ENCODE measurements around the gene MN1. TPM values are rescaled to one million over a fixed set of nuclear protein-coding genes. Genes with fewer than 3 reads are reported as not detected.

The MN1 gene
- total RNA-seq, 2 donors from 2014 or later = 1.0 to 5.6 TPM

DNA sequence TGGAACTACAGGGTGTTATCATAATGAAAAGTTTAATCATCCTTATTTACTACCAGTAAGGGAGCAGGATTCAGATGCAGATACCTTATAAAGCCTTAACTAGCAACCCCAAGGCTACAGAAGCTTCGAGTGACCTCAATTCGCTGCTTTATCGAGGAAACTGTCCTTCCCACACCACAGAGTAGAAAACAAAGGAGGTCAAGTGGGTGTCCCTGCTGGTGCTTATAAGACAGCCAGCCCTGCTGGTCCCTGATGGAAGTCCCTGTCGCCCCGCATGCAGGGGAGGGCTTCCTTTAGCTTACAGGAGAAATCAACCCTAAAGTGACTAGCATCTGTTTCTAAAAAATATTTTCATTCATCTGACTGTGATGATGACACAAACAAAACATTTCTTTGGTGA lies 7.3 kb downstream of the MN1 start:
- TF ChIP-seq, protein P1, sequence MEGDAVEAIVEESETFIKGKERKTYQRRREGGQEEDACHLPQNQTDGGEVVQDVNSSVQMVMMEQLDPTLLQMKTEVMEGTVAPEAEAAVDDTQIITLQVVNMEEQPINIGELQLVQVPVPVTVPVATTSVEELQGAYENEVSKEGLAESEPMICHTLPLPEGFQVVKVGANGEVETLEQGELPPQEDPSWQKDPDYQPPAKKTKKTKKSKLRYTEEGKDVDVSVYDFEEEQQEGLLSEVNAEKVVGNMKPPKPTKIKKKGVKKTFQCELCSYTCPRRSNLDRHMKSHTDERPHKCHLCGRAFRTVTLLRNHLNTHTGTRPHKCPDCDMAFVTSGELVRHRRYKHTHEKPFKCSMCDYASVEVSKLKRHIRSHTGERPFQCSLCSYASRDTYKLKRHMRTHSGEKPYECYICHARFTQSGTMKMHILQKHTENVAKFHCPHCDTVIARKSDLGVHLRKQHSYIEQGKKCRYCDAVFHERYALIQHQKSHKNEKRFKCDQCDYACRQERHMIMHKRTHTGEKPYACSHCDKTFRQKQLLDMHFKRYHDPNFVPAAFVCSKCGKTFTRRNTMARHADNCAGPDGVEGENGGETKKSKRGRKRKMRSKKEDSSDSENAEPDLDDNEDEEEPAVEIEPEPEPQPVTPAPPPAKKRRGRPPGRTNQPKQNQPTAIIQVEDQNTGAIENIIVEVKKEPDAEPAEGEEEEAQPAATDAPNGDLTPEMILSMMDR (IDR thresholded peaks at IDR 0.05) = no peak
- no peak for TF ChIP-seq POLR2A (IDR thresholded peaks at IDR 0.05)
- intact Hi-C loops (cut with DNase I) = no loop called here
- 45 to 62% methylated on average over 5 of the region's 5 CpGs for WGBS, 2 donors
- ATAC-seq = no peak
- no peak for DNase-seq
- Histone ChIP-seq H3K4me1 (peaks cover 15% of the 10 kb centered on the region), H3K27me3 (no peaks in the 10 kb centered on the region), H3K36me3 (replicated peaks in 1 of 2; ENCODE audit: insufficient read depth in 1 of 2, low read depth in 2 of 2) (no peaks in the 10 kb centered on the region), H3K4me3 (no peak overlapping the region), H3K9me3 (no peaks in the 10 kb centered on the region), H3K27ac (no peak overlapping the region)

DNA sequence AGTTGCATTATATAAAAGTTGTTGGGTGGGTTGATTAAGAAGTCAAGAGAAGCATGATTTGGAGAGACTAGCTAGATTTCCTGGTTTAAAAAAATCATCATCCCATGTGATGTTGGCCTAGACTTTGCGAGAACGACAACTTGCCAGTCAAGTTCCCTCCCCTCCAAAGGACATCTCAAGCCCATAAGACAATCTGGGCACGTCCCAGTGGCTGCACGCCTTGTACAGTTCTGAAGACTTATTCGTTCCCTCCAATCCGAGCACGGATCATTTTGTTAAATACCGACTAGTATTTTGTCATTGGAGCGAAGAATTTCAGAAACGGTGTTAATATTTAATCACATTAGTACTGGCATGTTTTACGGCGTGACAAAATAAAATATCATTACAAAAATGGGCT lies 8.0 kb downstream of the MN1 start:
- H3K4me1 ChIP-seq = peaks cover 15% of the 10 kb centered on the region
- H3K36me3 ChIP-seq (replicated peaks in 1 of 2; ENCODE audit: insufficient read depth in 1 of 2, low read depth in 2 of 2) = no peaks in the 10 kb centered on the region
- H3K27me3 ChIP-seq = no peaks in the 10 kb centered on the region
- WGBS, 2 donors = 51 to 69% methylated on average over 12 of the region's 12 CpGs
- H3K27ac ChIP-seq = no peak overlapping the region
- H3K4me3 ChIP-seq = no peak overlapping the region
- H3K9me3 ChIP-seq = no peaks in the 10 kb centered on the region
- ATAC-seq (no peak), DNase-seq (no peak)
- intact Hi-C loops (cut with DNase I) = no loop called here
- TF ChIP-seq POLR2A (IDR thresholded peaks at IDR 0.05) = no peak
- TF ChIP-seq, protein P1 (IDR thresholded peaks at IDR 0.05) = no peak

DNA sequence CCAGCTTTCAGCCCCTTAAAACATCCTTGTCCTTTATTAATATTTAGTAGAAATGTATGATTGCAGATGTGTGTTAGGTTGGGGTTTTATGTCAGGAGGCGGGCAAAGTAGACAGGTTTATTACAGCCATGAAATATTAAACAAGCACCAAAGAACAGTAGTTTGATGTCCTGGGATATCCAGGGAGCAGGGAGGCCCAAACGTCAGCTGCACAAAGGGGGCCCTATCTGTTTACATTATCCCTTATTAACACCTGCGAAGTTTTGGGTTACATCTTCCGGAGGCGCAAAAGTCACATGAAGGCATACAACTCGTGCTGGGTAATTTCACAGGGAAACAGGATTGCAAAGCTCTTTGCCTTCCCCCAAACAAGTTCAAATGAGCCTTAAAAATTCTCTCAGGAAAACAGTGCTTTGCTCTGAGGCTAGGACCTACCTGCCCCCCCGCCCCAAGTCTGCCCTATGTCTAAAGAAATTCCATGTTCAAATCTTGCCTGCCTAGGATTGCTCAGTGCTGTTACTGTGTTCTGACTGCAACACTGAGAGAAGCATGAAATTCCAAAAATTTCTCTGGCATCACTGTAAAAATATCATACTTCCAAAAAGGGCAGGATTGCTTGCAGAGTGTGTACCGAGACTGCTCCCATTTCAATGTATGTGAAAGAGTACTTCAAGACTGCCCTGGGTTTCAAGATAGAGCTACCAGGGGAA lies 8.9 kb downstream of the MN1 start:
- Histone ChIP-seq H3K27me3 (no peaks in the 10 kb centered on the region), H3K4me3 (no peak overlapping the region), H3K9me3 (no peaks in the 10 kb centered on the region), H3K27ac (no peak overlapping the region), H3K36me3 (replicated peaks in 1 of 2; ENCODE audit: insufficient read depth in 1 of 2, low read depth in 2 of 2) (no peaks in the 10 kb centered on the region), H3K4me1 (peaks cover 15% of the 10 kb centered on the region)
- ATAC-seq (no peak), DNase-seq (no peak)
- intact Hi-C loops (cut with DNase I) = no loop called here
- TF ChIP-seq, protein P1 (IDR thresholded peaks at IDR 0.05) = no peak
- no peak for TF ChIP-seq POLR2A (IDR thresholded peaks at IDR 0.05)
- 67 to 68% methylated on average over 8 of the region's 8 CpGs for WGBS, 2 donors

DNA sequence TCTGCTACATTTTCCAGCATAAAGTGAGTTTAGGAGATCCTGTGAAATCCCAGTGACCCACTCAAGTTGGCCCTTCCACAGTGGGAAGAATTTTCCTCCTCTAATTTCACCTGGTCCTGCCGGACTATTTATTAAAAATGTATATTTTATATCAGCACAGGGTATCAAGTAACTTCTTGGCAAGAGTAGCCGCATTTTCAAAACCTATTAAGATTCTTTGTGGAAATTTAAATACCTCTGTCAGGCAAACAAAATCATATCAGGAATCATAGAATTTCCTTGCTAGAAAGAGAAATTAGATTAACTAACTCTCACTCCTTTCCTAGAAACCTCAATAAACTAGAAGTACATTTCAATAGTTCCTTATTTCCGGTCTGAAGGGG lies 9.7 kb downstream of the MN1 start:
- DNase-seq = no peak
- TF ChIP-seq, protein P1 (IDR thresholded peaks at IDR 0.05) = no peak
- TF ChIP-seq POLR2A (IDR thresholded peaks at IDR 0.05) = no peak
- Histone ChIP-seq H3K36me3 (replicated peaks in 1 of 2; ENCODE audit: insufficient read depth in 1 of 2, low read depth in 2 of 2) (no peaks in the 10 kb centered on the region), H3K9me3 (no peaks in the 10 kb centered on the region), H3K27ac (no peak overlapping the region), H3K4me1 (peaks cover 15% of the 10 kb centered on the region), H3K4me3 (no peak overlapping the region), H3K27me3 (no peaks in the 10 kb centered on the region)
- no peak for ATAC-seq
- 50 to 59% methylated on average over 3 of the region's 3 CpGs for WGBS, 2 donors
- intact Hi-C loops (cut with DNase I) = no loop called here
